Body of pancreas (tissue), 4 donors: Measurements from ENCODE around the gene CNTN2. TPM values are rescaled to one million over a fixed set of nuclear protein-coding genes. Genes with fewer than 3 reads are reported as not detected.

Experiments
- ATAC-seq: fragments of 150-250 bp; one replicate; pipeline ENCODE4 v1.9.1; 2016
- DNase-seq, 4 donors: peaks; one replicate each; pipeline ENCODE4 v3.0.0-alpha.2; 2019
- H3K27ac ChIP-seq, 4 donors: fragments of 200-600 bp; sonication (generic); 1 replicate in 3 of 4; 2 replicates in 1 of 4; pipeline versions ENCODE4 v1.5.1 to v1.6.1; 2016 to 2019; ENCODE audit warnings: mild to moderate bottlenecking in 1 of 4, mixed read lengths in 1 of 4, moderate library complexity in 1 of 4
- H3K27me3 ChIP-seq, 2 donors: fragments of 200-600 bp; sonication (generic); one replicate each; pipeline ENCODE4 v1.6.0; 2016; ENCODE audit warnings: mild to moderate bottlenecking in 1 of 2
- H3K36me3 ChIP-seq, 2 donors: fragments of 200-600 bp; sonication (generic); replicated peaks in 1 of 2; 2 replicates each; pipeline ENCODE4 v1.5.1; 2016; ENCODE audit warnings: low read depth in 2 of 2; ENCODE audit not compliant: insufficient read depth in 1 of 2
- H3K4me1 ChIP-seq: fragments of 200-600 bp; sonication (generic); one replicate; pipeline ENCODE4 v1.6.0; 2016
- H3K4me3 ChIP-seq, 2 donors: fragments of 200-600 bp; sonication (generic); 1 replicate in 1 of 2; 2 replicates in 1 of 2; pipeline ENCODE4 v1.5.1; 2016 to 2019
- H3K9me3 ChIP-seq, 3 donors: fragments of 200-600 bp; sonication (generic); 1 replicate in 2 of 3; 2 replicates in 1 of 3; pipeline ENCODE4 v1.5.1; 2016
- CTCF ChIP-seq, 7 experiments: fragments of 450-650 bp in 4 of 7; fragments of 200-600 bp in 3 of 7; sonication (generic) in 3 of 7; IDR thresholded peaks; one replicate each; pipeline ENCODE4 v1.5.1; 2016 to 2019; ENCODE audit warnings: antibody characterized with exemption in 7 of 7
- POLR2A ChIP-seq, 3 donors: fragments of 450-650 bp; IDR thresholded peaks; one replicate each; pipeline ENCODE4 v1.6.1; 2016; ENCODE audit warnings: antibody characterized with exemption in 3 of 3, mild to moderate bottlenecking in 2 of 3
- WGBS, 2 donors: methylation state at CpG; one replicate each; pipeline ENCODE4 v1.1.5; 2017; 5-methylcytosine and 5-hydroxymethylcytosine counted together
- intact Hi-C: fragments of 100-400 bp; cut with DNase I; formaldehyde crosslinking; loops from one replicate; pipeline ENCODE4 v1.15.1; 2023
- total RNA-seq, 2 donors: library from RNA; depleted of rRNA; stranded (reverse); fragments of >200 nt; gene quantifications; one replicate each; pipeline ENCODE4 v1.1.0, GENCODE V29; 2016

The CNTN2 gene
- total RNA-seq, 2 donors from 2014 or later = not detected

- Histone ChIP-seq H3K27me3 (no peaks in the 10 kb centered on the region), H3K9me3 (no peaks in the 10 kb centered on the region), H3K27ac (no peak overlapping the region), H3K36me3 (no peaks in the 10 kb centered on the region), H3K4me3 (no peak overlapping the region), H3K4me1 (peaks cover 5% of the 10 kb centered on the region)
- 74 to 77% methylated on average over 8 of the region's 8 CpGs for WGBS, 2 donors
- ATAC-seq = no peak
- intact Hi-C loops = no loop called here
- no peak for DNase-seq
- TF ChIP-seq POLR2A (IDR thresholded peaks at IDR 0.05) = no peak
- TF ChIP-seq CTCF (IDR thresholded peaks at IDR 0.05) = no peak
Observed at GRCh38 chr1:205072881-205073280, 29.9 kb downstream of the CNTN2 start.

GRCh38 chr1:205073511-205073910 lies 30.5 kb downstream of the CNTN2 start:
- H3K27ac ChIP-seq = no peak overlapping the region
- peaks cover 5% of the 10 kb centered on the region for H3K4me1 ChIP-seq
- 85 to 89% methylated on average over 7 to 12 of the region's 12 CpGs for WGBS, 2 donors
- no peaks in the 10 kb centered on the region for H3K36me3 ChIP-seq
- intact Hi-C loops = no loop called here
- ATAC-seq (no peak), DNase-seq (no peak)
- no peak for TF ChIP-seq POLR2A (IDR thresholded peaks at IDR 0.05)
- H3K4me3 ChIP-seq = no peak overlapping the region
- H3K27me3 ChIP-seq = no peaks in the 10 kb centered on the region
- H3K9me3 ChIP-seq = no peaks in the 10 kb centered on the region

GRCh38 chr1:205074084-205074483 lies 31.1 kb downstream of the CNTN2 start:
- H3K27me3 ChIP-seq = no peaks in the 10 kb centered on the region
- 80 to 88% methylated on average over 11 of the region's 11 CpGs for WGBS, 2 donors
- no peak for ATAC-seq
- H3K36me3 ChIP-seq = no peaks in the 10 kb centered on the region
- no peak for DNase-seq
- no peak overlapping the region for H3K27ac ChIP-seq
- H3K4me3 ChIP-seq = no peak overlapping the region
- intact Hi-C loops = no loop called here
- no peak for TF ChIP-seq CTCF (IDR thresholded peaks at IDR 0.05)
- no peak for TF ChIP-seq POLR2A (IDR thresholded peaks at IDR 0.05)
- no peaks in the 10 kb centered on the region for H3K9me3 ChIP-seq
- H3K4me1 ChIP-seq = peaks cover 1% of the 10 kb centered on the region

- no peaks in the 10 kb centered on the region for H3K36me3 ChIP-seq
- H3K4me1 ChIP-seq = no peaks in the 10 kb centered on the region
- no peak for ATAC-seq
- H3K27ac ChIP-seq = no peak overlapping the region
- no peak overlapping the region for H3K4me3 ChIP-seq
- H3K9me3 ChIP-seq = no peaks in the 10 kb centered on the region
- WGBS, 2 donors = 82 to 89% methylated on average over 4 to 7 of the region's 7 CpGs
- no peak for TF ChIP-seq CTCF (IDR thresholded peaks at IDR 0.05)
- TF ChIP-seq POLR2A (IDR thresholded peaks at IDR 0.05) = no peak
- DNase-seq = no peak
- H3K27me3 ChIP-seq = no peaks in the 10 kb centered on the region
- intact Hi-C loops = no loop called here
Observed at GRCh38 chr1:205074513-205074912, 31.5 kb downstream of the CNTN2 start.

GRCh38 chr1:205075642-205076155 lies 32.7 kb downstream of the CNTN2 start:
- no peak overlapping the region for H3K4me3 ChIP-seq
- no peak for TF ChIP-seq CTCF (IDR thresholded peaks at IDR 0.05)
- no peak for TF ChIP-seq POLR2A (IDR thresholded peaks at IDR 0.05)
- 52% methylated on average over 5 to 7 of the region's 7 CpGs for WGBS, 2 donors
- DNase-seq (no peak), ATAC-seq (no peak)
- intact Hi-C loops = no loop called here
- no peak overlapping the region for H3K27ac ChIP-seq
- H3K27me3 ChIP-seq = no peaks in the 10 kb centered on the region
- no peaks in the 10 kb centered on the region for H3K9me3 ChIP-seq
- no peaks in the 10 kb centered on the region for H3K36me3 ChIP-seq
- H3K4me1 ChIP-seq = no peaks in the 10 kb centered on the region
